A549 treated with ZK216348 at 1 μM for 4 hours (cell line): ENCODE results near the gene TBL1XR1. TPM values are rescaled to one million over a fixed set of nuclear protein-coding genes. Genes with fewer than 3 reads are reported as not detected.

Experiments
- total RNA-seq: library from RNA; stranded (reverse); fragments of 200-300 nt; extraction: Qiagen RNA extraction; gene quantifications from 5 replicates; pipeline ENCODE4 v1.2.3, GENCODE V29; 2022; ENCODE audit warnings: low read depth

The TBL1XR1 gene
- 15.2 to 20.7 TPM (median 19.7 TPM) in 5 replicates for total RNA-seq

DNA sequence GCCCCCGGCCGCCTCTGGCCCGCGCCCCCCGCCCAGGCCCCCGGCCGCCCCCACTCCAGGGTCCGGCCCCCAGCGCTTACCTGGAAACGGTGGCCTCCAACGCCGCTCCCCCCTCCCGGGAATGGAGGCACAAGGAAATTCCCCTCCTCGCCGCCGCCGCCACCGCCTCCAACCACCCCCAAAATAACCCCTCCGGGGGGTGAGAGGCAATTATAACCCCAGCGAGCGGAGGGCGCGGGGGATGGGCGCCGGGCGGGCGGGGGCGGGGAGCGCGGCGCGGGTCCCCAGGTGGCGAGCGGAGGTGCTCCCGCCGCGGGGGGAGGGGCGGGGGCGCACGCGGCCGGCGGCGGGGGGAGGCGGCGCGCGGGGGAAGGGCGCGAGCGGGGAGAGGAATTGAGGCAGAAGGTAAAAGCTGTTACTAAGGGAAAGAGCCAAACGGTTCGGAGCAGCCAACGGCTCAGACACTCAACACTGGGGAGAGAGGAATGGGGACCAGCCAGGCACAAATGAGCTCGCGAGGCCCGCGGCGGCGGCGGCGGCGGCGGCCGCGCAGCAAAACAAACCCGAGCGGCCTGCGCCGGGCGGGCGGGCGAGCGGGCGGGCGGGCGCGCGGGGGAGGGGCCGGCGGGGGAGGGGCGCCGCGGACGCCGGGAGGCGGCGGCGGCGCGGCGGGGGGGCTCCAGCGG, at the start of gene TBL1XR1:
Gene TBL1XR1, minus strand, starts transcription at position 442 of the 686 bp plus-strand sequence. CDS start 132,505 bp downstream, outside the sequence.

